Fibroblast of villous mesenchyme (primary cell): ENCODE measurements around the gene ENTPD6. TPM values are rescaled to one million over a fixed set of nuclear protein-coding genes. Genes with fewer than 3 reads are reported as not detected.
"Not testable (repeated sequence)": the region's sequence is repeated elsewhere in the genome, so short reads cannot be mapped to it uniquely, and the experiment has no call there.

Experiments
- DNase-seq: peaks from one replicate; pipeline ENCODE4 v3.0.0-alpha.2; 2010; ENCODE audit warnings: low read depth
- H3K4me3 ChIP-seq: 2 replicates; pipeline ENCODE4 v1.5.1; 2011; ENCODE audit warnings: low read depth, mild to moderate bottlenecking, low read length
- total RNA-seq: library from RNA; depleted of rRNA; stranded (reverse); fragments of >200 nt; gene quantifications from 2 replicates; pipeline ENCODE4 v1.2.3, GENCODE V29; 2012
- TF ChIP-seq, protein P1 (sequence below): IDR thresholded peaks from 2 replicates; pipeline ENCODE4 v1.5.1; 2012; ENCODE audit warnings: low read depth, mild to moderate bottlenecking, low read length; ENCODE audit not compliant: insufficient read depth

ENTPD6 gene
- total RNA-seq, 1 donor = 38.4 TPM

DNA sequence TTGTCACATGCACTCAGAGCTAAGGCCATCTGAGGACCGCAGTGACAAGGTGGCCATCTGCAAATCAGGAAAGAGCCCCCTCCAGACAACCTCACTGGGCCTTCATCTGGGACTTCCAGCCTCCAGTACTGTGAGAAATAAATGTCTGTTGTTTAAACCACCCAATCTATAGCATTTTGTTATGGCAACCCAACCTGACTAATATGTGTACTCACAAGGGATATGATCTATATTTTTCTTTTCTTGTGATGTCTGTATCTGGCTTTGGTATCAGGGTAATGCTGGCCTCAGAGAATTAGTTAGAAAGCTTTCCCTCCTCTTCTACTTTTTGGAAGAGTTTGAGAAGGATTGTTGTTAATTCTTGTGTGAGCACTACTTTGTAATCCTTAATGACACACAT lies 37.5 kb upstream of the ENTPD6 start:
- no peak overlapping the region for H3K4me3 ChIP-seq
- TF ChIP-seq, protein P1, sequence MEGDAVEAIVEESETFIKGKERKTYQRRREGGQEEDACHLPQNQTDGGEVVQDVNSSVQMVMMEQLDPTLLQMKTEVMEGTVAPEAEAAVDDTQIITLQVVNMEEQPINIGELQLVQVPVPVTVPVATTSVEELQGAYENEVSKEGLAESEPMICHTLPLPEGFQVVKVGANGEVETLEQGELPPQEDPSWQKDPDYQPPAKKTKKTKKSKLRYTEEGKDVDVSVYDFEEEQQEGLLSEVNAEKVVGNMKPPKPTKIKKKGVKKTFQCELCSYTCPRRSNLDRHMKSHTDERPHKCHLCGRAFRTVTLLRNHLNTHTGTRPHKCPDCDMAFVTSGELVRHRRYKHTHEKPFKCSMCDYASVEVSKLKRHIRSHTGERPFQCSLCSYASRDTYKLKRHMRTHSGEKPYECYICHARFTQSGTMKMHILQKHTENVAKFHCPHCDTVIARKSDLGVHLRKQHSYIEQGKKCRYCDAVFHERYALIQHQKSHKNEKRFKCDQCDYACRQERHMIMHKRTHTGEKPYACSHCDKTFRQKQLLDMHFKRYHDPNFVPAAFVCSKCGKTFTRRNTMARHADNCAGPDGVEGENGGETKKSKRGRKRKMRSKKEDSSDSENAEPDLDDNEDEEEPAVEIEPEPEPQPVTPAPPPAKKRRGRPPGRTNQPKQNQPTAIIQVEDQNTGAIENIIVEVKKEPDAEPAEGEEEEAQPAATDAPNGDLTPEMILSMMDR = no peak
- no peak for DNase-seq

DNA sequence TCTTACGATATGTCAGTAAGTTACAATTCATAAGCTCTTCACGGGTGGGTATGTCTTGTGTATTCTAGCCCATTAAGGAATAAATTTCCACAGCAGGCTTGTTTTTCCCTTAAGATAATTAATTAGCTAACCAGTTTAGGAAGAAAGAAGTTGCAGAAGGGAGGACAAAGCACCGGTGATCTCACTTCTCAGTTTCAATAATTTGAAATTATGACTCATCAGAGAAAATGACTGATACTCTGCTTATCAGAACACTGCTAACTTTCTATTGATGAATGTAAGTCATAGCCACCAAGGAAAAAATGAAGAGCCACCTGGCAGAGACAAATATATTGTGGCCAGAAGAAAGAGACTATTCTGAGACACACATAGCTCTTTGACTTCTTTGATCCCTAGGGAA lies 35.0 kb upstream of the ENTPD6 start:
- no peak overlapping the region for H3K4me3 ChIP-seq
- TF ChIP-seq, protein P1 = no peak
- DNase-seq = no peak

DNA sequence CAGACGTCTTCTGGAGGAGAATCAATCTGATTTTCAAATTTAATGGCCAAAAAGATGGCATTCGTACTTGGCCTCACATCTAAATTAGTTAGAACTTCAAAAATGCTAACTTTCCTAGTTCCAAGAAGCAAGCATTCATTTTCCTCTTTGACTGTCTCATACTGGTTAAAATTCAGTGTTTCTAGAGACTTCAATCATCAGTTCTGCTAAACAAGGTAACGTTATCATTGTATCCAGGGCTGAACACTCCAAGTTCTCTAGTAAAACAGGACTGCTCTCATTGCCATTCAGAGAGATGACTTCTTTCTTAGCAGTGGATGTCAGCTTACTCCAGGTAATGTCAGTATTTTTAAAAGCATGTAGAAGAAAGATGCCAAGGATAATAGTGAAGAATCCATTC lies 34.6 kb upstream of the ENTPD6 start:
- DNase-seq = no peak
- H3K4me3 ChIP-seq = no peak overlapping the region
- TF ChIP-seq, protein P1 = no peak

DNA sequence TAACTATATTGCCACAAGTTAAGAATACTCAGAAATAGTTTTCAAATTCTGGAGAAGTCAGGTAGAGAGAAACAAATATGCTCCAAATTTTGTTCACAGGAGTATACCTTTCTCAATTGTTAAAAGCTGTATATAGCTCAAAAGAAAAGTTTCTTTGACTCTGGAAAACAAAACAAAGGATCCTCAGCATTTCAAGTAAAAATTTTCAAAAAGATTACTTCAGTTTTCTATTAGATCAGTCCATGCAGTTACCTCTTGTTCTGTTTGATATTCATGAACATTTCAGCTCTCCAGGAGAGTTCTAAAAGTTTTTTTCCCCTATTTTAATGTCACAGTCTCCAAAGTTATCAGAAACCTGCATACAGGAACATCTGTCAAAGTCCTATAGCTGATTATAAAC lies 30.4 kb upstream of the ENTPD6 start:
- TF ChIP-seq, protein P1 = no peak
- DNase-seq = no peak
- H3K4me3 ChIP-seq = no peak overlapping the region

DNA sequence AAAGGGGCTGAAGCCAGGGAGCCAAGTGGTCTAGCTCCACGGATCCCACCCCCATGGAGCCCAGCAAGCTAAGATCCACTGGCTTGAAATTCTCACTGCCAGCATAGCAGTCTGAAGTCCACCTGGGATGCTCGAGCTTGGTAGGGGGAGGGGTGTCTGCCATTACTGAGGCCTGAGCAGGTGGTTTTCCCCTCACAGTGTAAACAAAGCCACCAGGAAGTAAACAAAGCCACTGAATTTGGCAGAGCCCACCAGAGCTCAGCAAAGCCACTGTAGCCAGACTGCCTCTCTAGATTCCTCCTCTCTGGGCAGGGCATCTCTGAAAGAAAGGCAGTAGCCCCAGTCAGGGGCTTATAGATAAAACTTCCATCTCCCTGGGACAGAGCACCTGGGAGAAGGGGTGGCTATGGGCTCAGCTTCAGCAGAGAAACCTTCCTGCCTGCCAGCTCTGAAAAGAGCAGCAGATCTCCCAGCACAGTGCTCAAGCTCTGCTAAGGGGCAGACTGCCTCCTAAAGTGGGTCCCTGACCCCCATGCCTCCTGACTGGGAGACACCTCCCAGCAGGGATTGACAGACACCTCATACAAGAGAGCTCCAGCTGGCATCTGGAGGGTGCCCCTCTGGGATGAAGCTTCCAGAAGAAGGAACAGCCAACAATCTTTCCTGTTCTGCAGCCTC lies 29.3 kb upstream of the ENTPD6 start:
- H3K4me3 ChIP-seq, DNase-seq: not testable (repeated sequence)

DNA sequence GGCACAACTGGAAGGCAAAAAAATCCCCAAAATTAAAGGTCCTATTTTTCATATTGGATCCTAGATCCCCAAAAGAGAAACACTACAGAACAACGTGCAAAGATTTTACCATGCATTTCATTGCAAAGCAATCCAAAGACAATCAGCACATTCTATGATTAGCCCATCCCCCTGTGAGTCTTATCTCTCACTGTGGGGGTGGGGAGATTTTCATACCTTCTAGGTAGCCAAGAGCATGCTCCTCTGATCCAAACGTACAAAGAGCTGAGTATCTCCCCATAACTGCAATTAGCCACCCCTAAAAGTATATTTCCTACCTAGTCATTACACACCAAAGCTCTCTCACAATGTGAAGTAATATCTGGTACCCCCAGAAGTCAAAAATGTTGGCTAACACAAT lies 22.2 kb upstream of the ENTPD6 start:
- DNase-seq = no peak
- TF ChIP-seq, protein P1 = no peak
- no peak overlapping the region for H3K4me3 ChIP-seq

DNA sequence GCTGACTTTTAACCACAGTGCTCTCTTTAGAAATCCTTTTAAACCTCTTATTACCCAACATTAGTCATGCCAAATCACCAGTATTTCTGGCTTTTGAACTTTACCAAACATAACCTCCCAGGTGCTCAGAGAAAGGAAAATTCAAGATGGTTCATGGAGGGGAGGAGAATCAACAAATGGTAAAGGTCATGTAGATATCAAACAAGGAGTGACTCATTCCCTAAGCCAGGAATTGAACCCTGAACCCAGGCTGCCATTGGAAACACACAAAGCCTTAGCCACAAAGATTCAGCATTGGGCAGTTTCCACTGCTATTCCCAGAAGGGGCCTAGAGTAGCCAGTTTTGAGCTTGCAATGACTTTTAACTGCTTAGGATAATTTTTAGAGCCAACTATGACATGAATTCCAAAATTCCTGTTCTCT lies 21.6 kb upstream of the ENTPD6 start:
- H3K4me3 ChIP-seq = no peak overlapping the region
- DNase-seq = no peak
- TF ChIP-seq, protein P1 = no peak
